ENCODE data around the gene PITPNM3. TPM values are rescaled to one million over a fixed set of nuclear protein-coding genes. Genes with fewer than 3 reads are reported as not detected.

PITPNM3 gene
- total RNA-seq, 4 donors from 2014 or later = 12.7 to 51.6 (median 29.7) TPM

DNA sequence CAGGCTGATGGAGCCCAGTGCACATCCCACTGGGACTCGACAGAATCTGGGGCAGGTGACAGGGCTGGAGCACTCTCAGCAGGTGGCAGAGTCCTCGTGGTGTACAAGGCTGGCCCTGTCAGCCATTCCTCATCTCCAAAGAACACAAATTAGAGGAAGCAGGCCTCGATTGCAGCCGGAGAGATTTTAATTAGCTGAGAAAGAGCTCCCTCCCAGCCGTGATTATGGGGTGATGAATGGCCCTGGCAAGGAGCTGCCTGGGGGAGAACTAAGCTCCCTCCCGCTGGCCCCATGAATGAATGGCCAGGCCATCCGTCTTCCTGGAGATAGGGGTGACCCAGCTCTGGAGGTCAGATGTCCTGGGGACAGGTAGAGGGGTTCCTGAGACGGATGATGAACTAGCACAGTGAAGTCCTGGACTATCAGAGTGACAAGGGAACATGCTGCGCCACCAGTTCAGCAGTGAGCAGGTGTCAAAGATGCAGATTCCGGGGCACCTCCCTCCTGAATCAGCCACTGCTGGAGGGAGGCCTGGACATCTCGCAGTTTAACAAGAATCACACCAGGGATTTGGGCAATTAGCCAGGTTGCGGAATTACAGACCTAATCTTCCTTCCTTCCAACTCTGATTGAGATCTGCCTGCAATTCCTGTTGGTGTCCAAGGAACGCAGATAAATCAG, 76.6 kb downstream of the PITPNM3 start:
- Histone ChIP-seq H3K36me3 (no peaks in the 10 kb centered on the region), H3K9me3 (no peaks in the 10 kb centered on the region), H3K27me3 (no peaks in the 10 kb centered on the region), H3K27ac (no peak overlapping the region), H3K4me3 (no peak overlapping the region), H3K4me1 (no peaks in the 10 kb centered on the region)
- TF ChIP-seq, protein P1, sequence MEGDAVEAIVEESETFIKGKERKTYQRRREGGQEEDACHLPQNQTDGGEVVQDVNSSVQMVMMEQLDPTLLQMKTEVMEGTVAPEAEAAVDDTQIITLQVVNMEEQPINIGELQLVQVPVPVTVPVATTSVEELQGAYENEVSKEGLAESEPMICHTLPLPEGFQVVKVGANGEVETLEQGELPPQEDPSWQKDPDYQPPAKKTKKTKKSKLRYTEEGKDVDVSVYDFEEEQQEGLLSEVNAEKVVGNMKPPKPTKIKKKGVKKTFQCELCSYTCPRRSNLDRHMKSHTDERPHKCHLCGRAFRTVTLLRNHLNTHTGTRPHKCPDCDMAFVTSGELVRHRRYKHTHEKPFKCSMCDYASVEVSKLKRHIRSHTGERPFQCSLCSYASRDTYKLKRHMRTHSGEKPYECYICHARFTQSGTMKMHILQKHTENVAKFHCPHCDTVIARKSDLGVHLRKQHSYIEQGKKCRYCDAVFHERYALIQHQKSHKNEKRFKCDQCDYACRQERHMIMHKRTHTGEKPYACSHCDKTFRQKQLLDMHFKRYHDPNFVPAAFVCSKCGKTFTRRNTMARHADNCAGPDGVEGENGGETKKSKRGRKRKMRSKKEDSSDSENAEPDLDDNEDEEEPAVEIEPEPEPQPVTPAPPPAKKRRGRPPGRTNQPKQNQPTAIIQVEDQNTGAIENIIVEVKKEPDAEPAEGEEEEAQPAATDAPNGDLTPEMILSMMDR (IDR thresholded peaks at IDR 0.05) = no peak
- intact Hi-C loops (cut with DNase I; ENCODE audit: low total_unique reads) (loop anchor here (10.0 kb wide), 2 partner anchors 85 to 135 kb away; no protein-coding TSS in a partner anchor), in situ Hi-C loops (cut with MboI; ENCODE audit: low pct_ligation_motif_present in 1 of 4, low pct_unique_long_range_greater_than_20kb in 1 of 4, low sequenced_read_pairs in 3 of 4) (no loop called here)
- WGBS, 2 donors (ENCODE audit: low coverage in 1 of 2) = 69% methylated on average over 13 of the region's 13 CpGs; no CpG with 5 or more reads in 1 of the 2 donors
- no peak for DNase-seq

DNA sequence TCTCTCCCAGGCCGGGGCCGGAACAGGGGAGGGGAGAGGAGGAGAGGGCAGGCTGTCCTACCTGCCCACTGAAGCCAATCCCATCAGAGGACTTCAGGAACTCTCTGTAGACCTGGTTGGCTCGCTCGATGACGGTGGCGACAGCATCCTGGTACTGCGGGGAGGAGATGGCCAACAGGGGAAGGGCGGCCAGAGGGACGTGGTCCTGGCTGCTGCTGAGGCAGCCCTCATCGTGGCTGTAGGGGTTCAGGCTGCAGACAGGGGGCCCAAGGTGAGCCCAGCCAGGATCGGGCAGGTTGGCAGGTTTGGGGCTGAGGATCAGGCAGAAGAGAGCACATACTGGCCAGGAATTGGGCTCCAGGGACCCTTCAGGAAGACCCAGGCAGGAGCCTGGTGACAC, 77.9 kb downstream of the PITPNM3 start:
- WGBS, 2 donors (ENCODE audit: low coverage in 1 of 2) = 88% methylated on average over 11 of the region's 11 CpGs; no CpG with 5 or more reads in 1 of the 2 donors
- no peak for TF ChIP-seq POLR2A (IDR thresholded peaks at IDR 0.05)
- no peak for TF ChIP-seq EP300 (IDR thresholded peaks at IDR 0.05; ENCODE audit: low read depth)
- TF ChIP-seq, protein P1 (IDR thresholded peaks at IDR 0.05) = no peak
- no peak for TF ChIP-seq POLR2AphosphoS5 (IDR thresholded peaks at IDR 0.05)
- Histone ChIP-seq H3K4me3 (no peak overlapping the region), H3K9me3 (no peaks in the 10 kb centered on the region), H3K36me3 (no peaks in the 10 kb centered on the region), H3K27me3 (no peaks in the 10 kb centered on the region), H3K27ac (no peak overlapping the region), H3K4me1 (no peaks in the 10 kb centered on the region)
- intact Hi-C loops (cut with DNase I; ENCODE audit: low total_unique reads) = loop anchor here (10.0 kb wide), 2 partner anchors 86 to 136 kb away; no protein-coding TSS in a partner anchor
- in situ Hi-C loops (cut with MboI; ENCODE audit: low pct_ligation_motif_present in 1 of 4, low pct_unique_long_range_greater_than_20kb in 1 of 4, low sequenced_read_pairs in 3 of 4) = no loop called here
- DNase-seq = no peak

DNA sequence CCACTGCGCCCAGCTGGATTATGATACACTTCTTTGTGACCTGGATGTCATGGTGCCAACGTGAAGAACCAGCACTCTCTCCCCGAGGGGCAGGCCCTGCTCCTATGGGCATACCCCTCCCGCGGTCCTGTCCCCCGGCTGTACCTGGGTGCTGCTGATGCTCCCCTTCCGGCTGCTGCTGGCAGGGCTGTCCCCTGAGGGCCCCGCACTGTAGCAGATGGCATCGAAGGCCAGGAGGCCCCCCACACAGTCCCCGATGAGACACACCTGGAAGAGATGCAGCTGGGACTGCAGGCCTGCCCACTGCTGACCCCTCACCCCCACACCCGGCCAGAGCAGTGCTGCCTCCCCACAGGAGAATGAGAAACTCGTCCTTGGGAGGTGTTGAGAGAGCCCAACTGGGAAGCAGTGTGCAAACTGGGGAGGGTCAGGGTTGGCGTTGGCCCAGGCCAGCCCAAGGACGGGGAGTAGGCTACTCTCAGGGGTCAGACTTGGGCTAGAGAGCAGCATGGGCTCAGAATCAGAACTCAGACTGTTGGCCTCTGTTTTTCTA, 78.4 kb downstream of the PITPNM3 start:
- in situ Hi-C loops (cut with MboI; ENCODE audit: low pct_ligation_motif_present in 1 of 4, low pct_unique_long_range_greater_than_20kb in 1 of 4, low sequenced_read_pairs in 3 of 4) (no loop called here), intact Hi-C loops (cut with DNase I; ENCODE audit: low total_unique reads) (loop anchor here (10.0 kb wide), 2 partner anchors 87 to 137 kb away; no protein-coding TSS in a partner anchor)
- Histone ChIP-seq H3K4me1 (peaks cover 0 to 1% (median 0%) of the 10 kb centered on the region in 4 donors), H3K4me3 (no peak overlapping the region), H3K27ac (no peak overlapping the region), H3K36me3 (no peaks in the 10 kb centered on the region), H3K9me3 (no peaks in the 10 kb centered on the region), H3K27me3 (no peaks in the 10 kb centered on the region)
- no peak for DNase-seq
- 88% methylated on average over 10 of the region's 14 CpGs; no CpG with 5 or more reads in 1 of the 2 donors for WGBS, 2 donors (ENCODE audit: low coverage in 1 of 2)
- TF ChIP-seq, protein P1 (IDR thresholded peaks at IDR 0.05) = no peak
- TF ChIP-seq EP300 (IDR thresholded peaks at IDR 0.05; ENCODE audit: low read depth) (no peak), POLR2AphosphoS5 (IDR thresholded peaks at IDR 0.05) (no peak), POLR2A (IDR thresholded peaks at IDR 0.05) (no peak)

DNA sequence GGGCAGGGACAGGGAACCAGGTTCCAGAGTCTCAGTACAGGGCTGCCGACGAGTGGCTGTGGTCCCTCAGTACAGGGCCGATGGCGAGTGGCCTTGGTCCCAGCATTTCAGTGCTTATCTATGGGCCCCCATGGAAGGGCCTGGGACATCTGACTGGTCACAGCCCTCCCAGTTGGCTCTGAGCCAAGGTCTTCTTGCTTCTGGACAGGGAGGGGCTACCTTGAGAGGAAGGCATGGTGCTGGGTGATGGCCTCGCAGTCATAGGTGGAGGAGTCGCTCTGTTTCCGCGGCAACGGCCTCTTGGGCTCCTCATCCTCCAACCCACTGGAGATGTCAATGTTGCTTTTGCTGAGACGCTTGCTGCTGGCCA, 79.6 kb downstream of the PITPNM3 start:
- TF ChIP-seq POLR2A (IDR thresholded peaks at IDR 0.05) = no peak
- no peak for TF ChIP-seq EP300 (IDR thresholded peaks at IDR 0.05; ENCODE audit: low read depth)
- no peak for TF ChIP-seq POLR2AphosphoS5 (IDR thresholded peaks at IDR 0.05)
- TF ChIP-seq, protein P1 (IDR thresholded peaks at IDR 0.05) = no peak
- H3K36me3 ChIP-seq = no peaks in the 10 kb centered on the region
- H3K4me1 ChIP-seq = peaks cover 0 to 3% (median 0%) of the 10 kb centered on the region in 4 donors
- intact Hi-C loops (cut with DNase I; ENCODE audit: low total_unique reads) = loop anchor here (10.0 kb wide), 2 partner anchors 88 to 138 kb away; no protein-coding TSS in a partner anchor
- no peak for DNase-seq
- in situ Hi-C loops (cut with MboI; ENCODE audit: low pct_ligation_motif_present in 1 of 4, low pct_unique_long_range_greater_than_20kb in 1 of 4, low sequenced_read_pairs in 3 of 4) = no loop called here
- H3K9me3 ChIP-seq = no peaks in the 10 kb centered on the region
- H3K27ac ChIP-seq = no peak overlapping the region
- no peak overlapping the region for H3K4me3 ChIP-seq
- H3K27me3 ChIP-seq = no peaks in the 10 kb centered on the region
- WGBS, 2 donors (ENCODE audit: low coverage in 1 of 2) = 87% methylated on average over 10 of the region's 10 CpGs; no CpG with 5 or more reads in 1 of the 2 donors

All from transverse colon (tissue), 4 donors.